ENCODE measurements around the gene ENTPD6.

The ENTPD6 gene

GRCh38 chr20:25214426-25214790, 18.9 kb downstream of the ENTPD6 start:
- no peak for DNase-seq (ENCODE audit: extremely low read depth, low read depth)
- no peak overlapping the region for H3K4me3 ChIP-seq (replicated peaks; ENCODE audit: low read depth, low read length)
- TF ChIP-seq, protein P1, sequence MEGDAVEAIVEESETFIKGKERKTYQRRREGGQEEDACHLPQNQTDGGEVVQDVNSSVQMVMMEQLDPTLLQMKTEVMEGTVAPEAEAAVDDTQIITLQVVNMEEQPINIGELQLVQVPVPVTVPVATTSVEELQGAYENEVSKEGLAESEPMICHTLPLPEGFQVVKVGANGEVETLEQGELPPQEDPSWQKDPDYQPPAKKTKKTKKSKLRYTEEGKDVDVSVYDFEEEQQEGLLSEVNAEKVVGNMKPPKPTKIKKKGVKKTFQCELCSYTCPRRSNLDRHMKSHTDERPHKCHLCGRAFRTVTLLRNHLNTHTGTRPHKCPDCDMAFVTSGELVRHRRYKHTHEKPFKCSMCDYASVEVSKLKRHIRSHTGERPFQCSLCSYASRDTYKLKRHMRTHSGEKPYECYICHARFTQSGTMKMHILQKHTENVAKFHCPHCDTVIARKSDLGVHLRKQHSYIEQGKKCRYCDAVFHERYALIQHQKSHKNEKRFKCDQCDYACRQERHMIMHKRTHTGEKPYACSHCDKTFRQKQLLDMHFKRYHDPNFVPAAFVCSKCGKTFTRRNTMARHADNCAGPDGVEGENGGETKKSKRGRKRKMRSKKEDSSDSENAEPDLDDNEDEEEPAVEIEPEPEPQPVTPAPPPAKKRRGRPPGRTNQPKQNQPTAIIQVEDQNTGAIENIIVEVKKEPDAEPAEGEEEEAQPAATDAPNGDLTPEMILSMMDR (IDR thresholded peaks at IDR 0.05; ENCODE audit: low read depth, low read length, missing control alignments) = no peak

GRCh38 chr20:25214819-25215218, 19.3 kb downstream of the ENTPD6 start:
- TF ChIP-seq, protein P1 (IDR thresholded peaks at IDR 0.05; ENCODE audit: low read depth, low read length, missing control alignments) = no peak

DNA sequence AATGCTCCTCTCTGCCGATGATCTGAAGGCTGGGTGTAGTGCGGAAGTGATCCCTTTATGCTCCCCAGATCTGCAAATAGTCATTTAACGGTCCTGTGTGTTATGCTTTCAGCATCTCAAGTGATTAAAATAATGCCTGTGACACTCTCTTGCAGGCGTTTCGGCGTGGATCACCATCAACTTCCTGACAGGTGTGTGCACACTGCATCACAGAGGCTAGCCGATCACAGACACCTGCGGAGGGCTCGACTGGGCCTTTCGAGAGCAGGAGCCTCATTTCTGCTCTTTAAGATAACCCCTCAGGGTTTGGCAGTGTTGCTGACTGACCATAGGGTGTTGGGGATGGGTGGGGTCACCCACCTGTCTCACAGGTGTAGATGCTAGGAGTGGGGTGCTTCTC, 20.0 kb downstream of the ENTPD6 start:
- TF ChIP-seq, protein P1 (IDR thresholded peaks at IDR 0.05; ENCODE audit: low read depth, low read length, missing control alignments) = no peak
- DNase-seq (ENCODE audit: extremely low read depth, low read depth) = no peak

More at GRCh38 chr20:25214819-25215218, 19.3 kb downstream of the ENTPD6 start:
- no peak for DNase-seq (ENCODE audit: extremely low read depth, low read depth)
- no peak overlapping the region for H3K4me3 ChIP-seq (replicated peaks; ENCODE audit: low read depth, low read length)

GRCh38 chr20:25216199-25216945, 20.9 kb downstream of the ENTPD6 start:
- H3K4me3 ChIP-seq (replicated peaks; ENCODE audit: low read depth, low read length) = no peak overlapping the region
- no peak for DNase-seq (ENCODE audit: extremely low read depth, low read depth)
- TF ChIP-seq, protein P1 (IDR thresholded peaks at IDR 0.05; ENCODE audit: low read depth, low read length, missing control alignments) = no peak

More for the DNA sequence above, 20.0 kb downstream of the ENTPD6 start:
- no peak overlapping the region for H3K4me3 ChIP-seq (replicated peaks; ENCODE audit: low read depth, low read length)

DNA sequence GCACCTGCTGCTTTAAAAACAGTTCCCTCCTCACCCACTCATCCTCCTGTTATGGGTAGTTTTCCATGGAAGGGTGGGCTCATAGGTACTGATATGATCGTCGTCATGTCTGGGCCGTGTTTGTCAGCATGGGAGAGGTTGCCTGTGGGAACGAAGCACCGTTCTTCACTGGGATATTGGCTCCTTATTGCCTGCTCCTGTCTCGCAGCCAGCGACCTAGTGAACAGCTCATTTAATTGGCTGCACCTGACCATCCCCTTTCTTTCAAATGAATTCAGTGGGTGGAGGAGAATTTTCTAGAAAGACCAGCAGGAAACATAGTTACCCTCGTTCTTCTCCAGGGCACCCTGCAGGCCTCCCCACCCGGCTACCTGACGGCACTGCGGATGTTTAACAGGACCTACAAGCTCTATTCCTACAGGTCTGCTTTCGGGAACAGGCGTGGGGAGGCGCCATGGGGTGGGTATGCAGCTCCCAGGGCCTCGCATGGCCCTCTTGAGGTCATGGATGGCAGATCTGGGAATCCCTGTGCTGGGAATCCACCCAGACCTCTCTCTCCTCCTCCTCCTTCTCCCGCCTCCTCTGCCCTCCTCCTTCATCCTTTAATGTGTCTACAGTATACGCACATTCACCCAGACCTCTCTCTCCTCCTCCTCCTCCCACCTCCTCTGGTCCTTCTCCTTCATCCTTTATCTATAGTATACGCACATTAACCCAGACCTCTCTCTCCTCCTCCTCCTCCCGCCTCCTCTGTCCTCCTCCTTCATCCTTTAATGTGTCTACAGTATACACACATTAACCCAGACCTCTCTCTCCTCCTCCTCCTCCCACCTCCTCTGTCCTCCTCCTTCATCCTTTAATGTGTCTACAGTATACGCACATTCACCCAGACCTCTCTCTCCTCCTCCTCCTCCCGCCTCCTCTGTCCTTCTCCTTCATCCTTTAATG, 21.9 kb downstream of the ENTPD6 start:
- no peak for DNase-seq (ENCODE audit: extremely low read depth, low read depth)
- TF ChIP-seq, protein P1 (IDR thresholded peaks at IDR 0.05; ENCODE audit: low read depth, low read length, missing control alignments) = no peak

GRCh38 chr20:25218109-25218486, 22.6 kb downstream of the ENTPD6 start:
- TF ChIP-seq, protein P1 (IDR thresholded peaks at IDR 0.05; ENCODE audit: low read depth, low read length, missing control alignments) = no peak
- DNase-seq (ENCODE audit: extremely low read depth, low read depth) = no peak
- H3K4me3 ChIP-seq (replicated peaks; ENCODE audit: low read depth, low read length) = no peak overlapping the region

More for the DNA sequence above, 21.9 kb downstream of the ENTPD6 start:
- H3K4me3 ChIP-seq (replicated peaks; ENCODE audit: low read depth, low read length) = no peak overlapping the region
